ENCODE measurements around the gene YARS2. TPM values are rescaled to one million over a fixed set of nuclear protein-coding genes. Genes with fewer than 3 reads are reported as not detected.

The YARS2 gene
- polyA plus RNA-seq, 1 experiment, result 27.3 TPM

- DNase-seq (ENCODE audit: low read depth, low spot score), result no peak
- Histone ChIP-seq H3K4me3 (ENCODE audit: low read depth, low read length) (peak overlapping the region; percentile 75; the same call in 1 of the 2 replicates), H3K27ac (ENCODE audit: low read depth, low read length) (no peak overlapping the region), H3K27me3 (ENCODE audit: control insufficient read depth, insufficient read depth, low read length) (no peaks in the 10 kb centered on the region), H3K9me3 (ENCODE audit: control insufficient read depth, insufficient read depth, low read length) (no peaks in the 10 kb centered on the region)
- TF ChIP-seq CTCF (IDR thresholded peaks at IDR 0.05; ENCODE audit: low read depth, low read length), result no peak
- ChIA-PET CTCF (interaction anchor here (0.6 to 4.9 kb wide), 20 partner anchors 8 to 1283 kb away, joined by 3 to 174 read pairs (median 8); partner anchors contain the start of genes ALG10 and RESF1), POLR2A (interaction anchor here (1.0 to 2.6 kb wide), 2 partner anchors 26 to 1265 kb away, joined by 3 to 28 read pairs; partner anchors contain the start of gene ALG10)
These were observed 874 bp upstream of the YARS2 start for GRCh38 chr12:32756476-32757066.

- CTCF ChIA-PET, result interaction anchor here (0.6 to 4.9 kb wide), 32 partner anchors 9 to 1429 kb away, joined by 3 to 174 read pairs (median 6); partner anchors contain the start of genes ALG10 and SINHCAF
- peak; percentile 78 for TF ChIP-seq CTCF (IDR thresholded peaks at IDR 0.05; ENCODE audit: low read depth, low read length)
- peak overlapping the region; percentile 91 for H3K27ac ChIP-seq (ENCODE audit: low read depth, low read length)
- H3K9me3 ChIP-seq (ENCODE audit: control insufficient read depth, insufficient read depth, low read length), result no peaks in the 10 kb centered on the region
- no peaks in the 10 kb centered on the region for H3K27me3 ChIP-seq (ENCODE audit: control insufficient read depth, insufficient read depth, low read length)
- H3K4me3 ChIP-seq (ENCODE audit: low read depth, low read length), result peak overlapping the region; percentile 75
- DNase-seq (ENCODE audit: low read depth, low spot score), result peak; percentile 49
- POLR2A ChIA-PET, result interaction anchor here (0.7 to 2.6 kb wide), 3 partner anchors 24 to 1267 kb away, joined by 5 to 28 read pairs (median 5); partner anchors contain the start of gene ALG10
These were observed 545 bp downstream of the YARS2 start for GRCh38 chr12:32755051-32755653.

- POLR2A ChIA-PET, result interaction anchor here (2.1 to 2.6 kb wide), 2 partner anchors 1101 to 1268 kb away, joined by 5 to 28 read pairs; partner anchors contain the start of gene ALG10
- peak overlapping the region; percentile 41 for H3K27ac ChIP-seq (ENCODE audit: low read depth, low read length)
These were observed 1.6 kb downstream of the YARS2 start for GRCh38 chr12:32754111-32754510.

GRCh38 chr12:32753605-32754004 is 2.1 kb downstream of the YARS2 start:
- no peak for DNase-seq (ENCODE audit: low read depth, low spot score)
- ChIA-PET CTCF (no interaction called here), POLR2A (no interaction called here)
- Histone ChIP-seq H3K4me3 (ENCODE audit: low read depth, low read length) (peak overlapping the region; percentile 75), H3K27me3 (ENCODE audit: control insufficient read depth, insufficient read depth, low read length) (no peaks in the 10 kb centered on the region), H3K27ac (ENCODE audit: low read depth, low read length) (no peak overlapping the region), H3K9me3 (ENCODE audit: control insufficient read depth, insufficient read depth, low read length) (no peaks in the 10 kb centered on the region)
- TF ChIP-seq CTCF (IDR thresholded peaks at IDR 0.05; ENCODE audit: low read depth, low read length), result no peak

More at GRCh38 chr12:32754111-32754510, 1.6 kb downstream of the YARS2 start:
- DNase-seq (ENCODE audit: low read depth, low spot score), result no peak
- peak overlapping the region; percentile 75 for H3K4me3 ChIP-seq (ENCODE audit: low read depth, low read length)
- no peak for TF ChIP-seq CTCF (IDR thresholded peaks at IDR 0.05; ENCODE audit: low read depth, low read length)
- CTCF ChIA-PET, result interaction anchor here (0.7 to 4.9 kb wide), 5 partner anchors 298 to 1281 kb away, joined by 6 to 174 read pairs (median 13); partner anchors contain the start of gene ALG10
- no peaks in the 10 kb centered on the region for H3K9me3 ChIP-seq (ENCODE audit: control insufficient read depth, insufficient read depth, low read length)
- H3K27me3 ChIP-seq (ENCODE audit: control insufficient read depth, insufficient read depth, low read length), result no peaks in the 10 kb centered on the region

- CTCF ChIA-PET, result interaction anchor here (0.6 to 3.9 kb wide), 3 partner anchors 12 to 1152 kb away, joined by 3 to 16 read pairs (median 6); partner anchors contain the start of gene YARS2
- POLR2A ChIA-PET, result no interaction called here
These were observed 12.4 kb downstream of the YARS2 start for GRCh38 chr12:32743264-32743663.

More at GRCh38 chr12:32743264-32743663, 12.4 kb downstream of the YARS2 start:
- Histone ChIP-seq H3K9me3 (ENCODE audit: control insufficient read depth, insufficient read depth, low read length) (no peaks in the 10 kb centered on the region), H3K27me3 (ENCODE audit: control insufficient read depth, insufficient read depth, low read length) (no peaks in the 10 kb centered on the region), H3K4me3 (ENCODE audit: low read depth, low read length) (no peak overlapping the region), H3K27ac (ENCODE audit: low read depth, low read length) (no peak overlapping the region)
- DNase-seq (ENCODE audit: low read depth, low spot score), result no peak
- TF ChIP-seq CTCF (IDR thresholded peaks at IDR 0.05; ENCODE audit: low read depth, low read length), result no peak

Measured in AG04450 (cell line).